Measurements from ENCODE around the gene INO80C.

The INO80C gene

DNA sequence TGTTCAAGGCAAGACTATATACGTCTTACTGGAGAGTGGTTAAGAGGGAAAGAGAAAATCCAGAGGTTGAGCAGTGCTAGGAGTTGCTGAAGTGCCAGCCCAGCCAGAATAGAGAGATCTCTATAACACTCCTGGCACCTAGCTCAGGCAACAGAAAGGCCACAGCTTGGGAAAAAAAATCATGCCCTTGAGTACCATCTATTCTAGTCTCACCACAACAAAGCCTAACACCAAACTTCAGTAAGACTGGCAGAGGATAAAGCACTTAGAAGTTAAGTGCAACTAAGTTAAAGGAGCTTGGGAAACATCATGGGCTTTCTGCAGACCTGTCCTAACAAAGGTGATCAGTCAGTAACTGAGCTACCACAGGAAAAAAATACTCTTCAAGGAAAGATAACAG is 24.2 kb downstream of the INO80C start:
- Histone ChIP-seq H3K4me3 (no peak overlapping the region), H3K9ac (ENCODE audit: insufficient read length) (no peak overlapping the region), H3K36me3 (ENCODE audit: insufficient read depth, low read length) (peaks cover 30% of the 10 kb centered on the region), H3K9me3 (ENCODE audit: low read depth, low read length) (no peaks in the 10 kb centered on the region), H3K27ac (no peak overlapping the region)
- no peak for DNase-seq (ENCODE audit: low read depth, low spot score)
- TF ChIP-seq FOXP2 (optimal IDR thresholded peaks at IDR 0.05; ENCODE audit: control extremely low read depth, extremely low read length, insufficient read depth) (no peak), POLR2AphosphoS5 (IDR thresholded peaks at IDR 0.05; ENCODE audit: borderline replicate concordance, low read depth, low read length) (no peak), EZH2 (IDR thresholded peaks at IDR 0.05) (no peak)

DNA sequence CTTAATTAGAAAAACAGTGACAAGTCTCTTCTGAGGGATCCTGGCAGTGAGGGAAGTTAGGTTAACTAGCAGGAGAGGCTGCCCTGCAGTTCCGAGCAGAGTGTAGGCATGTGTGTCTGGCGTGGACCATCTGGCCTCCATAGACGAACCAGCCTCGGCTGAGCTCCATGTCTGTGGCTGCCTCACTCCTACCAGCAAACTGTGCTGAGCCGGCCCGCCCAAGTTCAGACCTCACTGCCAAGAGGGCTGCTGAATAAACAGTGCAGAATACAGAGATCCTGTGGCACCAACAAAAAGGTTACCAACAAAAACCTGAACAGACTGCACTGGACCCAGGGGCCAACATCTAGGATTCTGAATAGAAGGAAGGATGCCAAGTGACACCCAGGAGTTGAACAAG is 27.3 kb downstream of the INO80C start:
- Histone ChIP-seq H3K4me3 (no peak overlapping the region), H3K9me3 (ENCODE audit: low read depth, low read length) (no peaks in the 10 kb centered on the region), H3K27ac (no peak overlapping the region), H3K36me3 (ENCODE audit: insufficient read depth, low read length) (peaks cover 21% of the 10 kb centered on the region), H3K9ac (ENCODE audit: insufficient read length) (no peak overlapping the region)
- DNase-seq (ENCODE audit: low read depth, low spot score): no peak
- TF ChIP-seq FOXP2 (optimal IDR thresholded peaks at IDR 0.05; ENCODE audit: control extremely low read depth, extremely low read length, insufficient read depth) (no peak), EZH2 (IDR thresholded peaks at IDR 0.05) (no peak), POLR2AphosphoS5 (IDR thresholded peaks at IDR 0.05; ENCODE audit: borderline replicate concordance, low read depth, low read length) (no peak)

DNA sequence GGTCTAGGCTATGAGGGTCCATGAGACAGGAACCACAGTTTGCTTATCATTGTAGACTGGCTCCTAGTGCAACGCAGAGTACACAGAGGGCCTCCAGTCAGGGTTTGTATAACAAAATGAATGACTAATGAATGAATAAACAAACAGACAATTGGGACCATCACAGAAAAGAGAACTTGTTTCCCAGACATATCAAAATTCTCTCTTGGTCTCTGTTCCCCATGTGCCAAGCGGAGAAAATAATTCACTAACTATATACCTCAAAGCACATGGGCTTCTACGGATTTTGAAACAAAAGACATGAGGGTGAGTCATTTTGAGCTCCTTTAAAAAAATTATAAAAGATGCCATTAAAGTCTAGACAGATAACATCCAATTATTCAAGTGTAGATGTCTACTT is 28.0 kb downstream of the INO80C start:
- Histone ChIP-seq H3K27ac (no peak overlapping the region), H3K36me3 (ENCODE audit: insufficient read depth, low read length) (peaks cover 14% of the 10 kb centered on the region), H3K9ac (ENCODE audit: insufficient read length) (no peak overlapping the region), H3K9me3 (ENCODE audit: low read depth, low read length) (no peaks in the 10 kb centered on the region), H3K4me3 (no peak overlapping the region)
- no peak for DNase-seq (ENCODE audit: low read depth, low spot score)
- TF ChIP-seq EZH2 (IDR thresholded peaks at IDR 0.05): no peak
- TF ChIP-seq FOXP2 (optimal IDR thresholded peaks at IDR 0.05; ENCODE audit: control extremely low read depth, extremely low read length, insufficient read depth): no peak
- no peak for TF ChIP-seq POLR2AphosphoS5 (IDR thresholded peaks at IDR 0.05; ENCODE audit: borderline replicate concordance, low read depth, low read length)

DNA sequence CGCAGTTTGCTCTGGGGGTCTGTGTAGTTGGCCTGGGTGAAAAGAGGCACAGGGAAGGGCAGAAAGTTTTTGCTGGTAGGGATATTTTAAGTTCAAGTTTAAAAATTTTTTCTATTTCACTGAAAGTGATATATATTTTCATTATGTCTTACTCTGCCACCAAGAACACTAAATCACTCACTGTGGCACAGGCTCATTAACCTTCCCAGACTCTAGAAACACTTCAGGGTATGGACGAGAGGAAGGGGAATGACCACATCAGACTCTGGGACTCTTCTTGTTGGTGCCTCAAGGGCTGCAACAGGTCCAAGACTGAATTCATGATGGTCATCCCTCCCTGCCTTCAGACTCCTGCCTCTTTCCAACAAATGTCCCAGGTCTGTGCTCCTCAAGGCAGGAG is 29.0 kb downstream of the INO80C start:
- H3K4me3 ChIP-seq: no peak overlapping the region
- H3K27ac ChIP-seq: no peak overlapping the region
- H3K36me3 ChIP-seq (ENCODE audit: insufficient read depth, low read length): peaks cover 12% of the 10 kb centered on the region
- no peaks in the 10 kb centered on the region for H3K9me3 ChIP-seq (ENCODE audit: low read depth, low read length)
- H3K9ac ChIP-seq (ENCODE audit: insufficient read length): no peak overlapping the region
- no peak for DNase-seq (ENCODE audit: low read depth, low spot score)
- no peak for TF ChIP-seq FOXP2 (optimal IDR thresholded peaks at IDR 0.05; ENCODE audit: control extremely low read depth, extremely low read length, insufficient read depth)
- no peak for TF ChIP-seq POLR2AphosphoS5 (IDR thresholded peaks at IDR 0.05; ENCODE audit: borderline replicate concordance, low read depth, low read length)
- TF ChIP-seq EZH2 (IDR thresholded peaks at IDR 0.05): no peak

DNA sequence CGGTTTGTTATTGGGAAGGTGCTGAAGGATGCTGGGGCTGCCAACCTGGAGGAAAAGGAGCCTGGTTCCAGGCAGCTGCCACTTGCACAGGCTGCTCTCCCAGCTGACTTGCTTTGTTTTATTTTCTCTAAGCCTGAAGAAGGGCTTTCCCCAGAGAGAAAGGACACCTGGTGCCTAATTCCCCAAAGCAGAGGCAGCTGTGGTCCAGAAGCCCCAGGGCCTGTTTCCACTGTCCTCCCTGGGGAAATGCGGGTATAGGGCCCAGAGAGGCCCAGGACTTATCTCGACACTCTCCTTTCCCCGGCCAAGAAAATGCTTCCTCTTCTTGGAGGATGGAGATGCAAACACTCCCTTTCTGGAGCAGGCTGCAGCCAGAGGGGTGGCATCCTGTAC is 30.1 kb downstream of the INO80C start:
- Histone ChIP-seq H3K36me3 (ENCODE audit: insufficient read depth, low read length) (peaks cover 2% of the 10 kb centered on the region), H3K9ac (ENCODE audit: insufficient read length) (no peak overlapping the region), H3K9me3 (ENCODE audit: low read depth, low read length) (no peaks in the 10 kb centered on the region), H3K27ac (no peak overlapping the region), H3K4me3 (no peak overlapping the region)
- DNase-seq (ENCODE audit: low read depth, low spot score): no peak
- TF ChIP-seq EZH2 (IDR thresholded peaks at IDR 0.05): no peak
- TF ChIP-seq FOXP2 (optimal IDR thresholded peaks at IDR 0.05; ENCODE audit: control extremely low read depth, extremely low read length, insufficient read depth): no peak
- TF ChIP-seq POLR2AphosphoS5 (IDR thresholded peaks at IDR 0.05; ENCODE audit: borderline replicate concordance, low read depth, low read length): no peak

DNA sequence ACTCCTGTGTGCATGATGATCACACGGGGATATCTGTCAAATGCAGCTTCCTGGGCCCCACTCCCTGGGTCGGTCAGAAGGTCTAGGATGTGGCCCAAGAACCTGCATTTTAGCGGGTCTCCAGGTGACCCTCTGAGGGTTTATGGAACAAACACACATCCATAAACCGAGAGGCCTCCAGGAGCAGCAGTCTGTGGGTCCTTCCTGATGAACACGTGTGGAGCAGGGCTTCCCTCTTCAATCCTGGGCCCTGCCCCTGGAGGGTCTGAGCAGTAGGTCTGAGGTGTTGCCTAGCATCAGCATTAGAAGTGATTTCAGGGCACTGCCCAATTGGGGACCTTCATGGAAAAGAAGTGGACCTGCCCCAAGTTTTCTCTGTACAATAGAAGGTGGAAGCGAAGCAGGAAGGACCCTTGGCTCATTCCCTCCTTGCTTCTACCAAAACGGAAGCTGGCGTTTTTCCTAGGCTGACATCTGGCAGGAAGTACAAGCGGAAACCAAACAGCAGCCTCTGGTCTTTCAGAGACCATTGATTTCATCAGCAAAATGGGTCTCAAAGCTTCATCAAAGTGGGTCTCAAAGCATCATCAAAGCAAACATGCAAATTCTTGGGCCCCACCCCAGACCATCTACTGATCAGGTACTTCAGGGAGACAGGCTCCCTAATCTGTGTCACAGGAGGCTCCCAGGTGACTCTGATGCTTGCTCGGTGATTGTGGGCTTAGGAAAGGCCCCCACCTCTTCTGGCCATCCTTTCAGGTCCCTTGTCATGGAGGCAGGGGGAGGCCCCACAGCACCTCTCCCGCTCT is 30.7 kb downstream of the INO80C start:
- H3K9me3 ChIP-seq (ENCODE audit: low read depth, low read length): no peaks in the 10 kb centered on the region
- DNase-seq (ENCODE audit: low read depth, low spot score): no peak
- H3K27ac ChIP-seq: no peak overlapping the region
- no peak overlapping the region for H3K9ac ChIP-seq (ENCODE audit: insufficient read length)
- H3K36me3 ChIP-seq (ENCODE audit: insufficient read depth, low read length): no peaks in the 10 kb centered on the region
- TF ChIP-seq POLR2AphosphoS5 (IDR thresholded peaks at IDR 0.05; ENCODE audit: borderline replicate concordance, low read depth, low read length) (no peak), EZH2 (IDR thresholded peaks at IDR 0.05) (no peak), FOXP2 (optimal IDR thresholded peaks at IDR 0.05; ENCODE audit: control extremely low read depth, extremely low read length, insufficient read depth) (no peak)
- no peak overlapping the region for H3K4me3 ChIP-seq

DNA sequence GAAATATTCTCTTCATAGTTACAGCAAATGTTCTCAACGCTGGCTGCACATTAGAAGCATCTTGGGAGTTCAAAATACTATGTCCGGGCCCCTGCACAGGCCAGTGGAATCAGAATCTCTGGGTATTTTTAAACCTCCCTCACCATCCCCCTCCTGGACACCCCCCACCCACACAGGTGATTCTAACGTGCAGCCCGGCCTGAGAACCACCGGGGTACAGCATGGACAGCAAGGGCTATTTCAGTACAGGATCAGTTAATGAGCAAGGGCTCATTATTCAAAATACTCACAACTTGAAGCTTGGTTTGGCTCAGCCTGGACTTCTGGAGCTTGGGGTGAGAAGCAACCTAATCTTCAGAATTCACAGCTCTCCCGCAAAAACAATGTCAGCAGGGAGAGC is 31.4 kb downstream of the INO80C start:
- TF ChIP-seq POLR2AphosphoS5 (IDR thresholded peaks at IDR 0.05; ENCODE audit: borderline replicate concordance, low read depth, low read length) (no peak), EZH2 (IDR thresholded peaks at IDR 0.05) (no peak), FOXP2 (optimal IDR thresholded peaks at IDR 0.05; ENCODE audit: control extremely low read depth, extremely low read length, insufficient read depth) (no peak)
- no peaks in the 10 kb centered on the region for H3K36me3 ChIP-seq (ENCODE audit: insufficient read depth, low read length)
- no peaks in the 10 kb centered on the region for H3K9me3 ChIP-seq (ENCODE audit: low read depth, low read length)
- no peak overlapping the region for H3K4me3 ChIP-seq
- H3K27ac ChIP-seq: no peak overlapping the region
- DNase-seq (ENCODE audit: low read depth, low spot score): no peak
- H3K9ac ChIP-seq (ENCODE audit: insufficient read length): no peak overlapping the region

DNA sequence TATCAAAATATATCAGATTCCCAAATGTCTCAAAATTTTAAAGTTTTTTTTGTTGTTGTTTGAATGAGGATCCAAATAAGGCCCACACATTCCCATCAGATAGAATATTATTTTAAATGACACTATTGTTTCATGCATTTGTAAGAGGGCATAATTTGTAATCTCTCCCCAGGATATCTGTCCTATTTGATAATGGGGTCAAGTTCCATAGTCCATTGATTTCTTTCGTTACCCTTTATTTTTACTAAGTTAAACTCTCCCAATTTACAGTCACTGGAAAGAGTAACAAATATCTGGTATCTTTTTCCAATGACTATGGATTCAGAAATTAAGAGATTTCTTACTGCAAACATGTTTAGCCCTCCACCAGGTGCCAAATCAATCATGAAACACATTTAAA is 32.4 kb downstream of the INO80C start:
- H3K36me3 ChIP-seq (ENCODE audit: insufficient read depth, low read length): no peaks in the 10 kb centered on the region
- H3K4me3 ChIP-seq: no peak overlapping the region
- no peaks in the 10 kb centered on the region for H3K9me3 ChIP-seq (ENCODE audit: low read depth, low read length)
- no peak for TF ChIP-seq EZH2 (IDR thresholded peaks at IDR 0.05)
- no peak for TF ChIP-seq FOXP2 (optimal IDR thresholded peaks at IDR 0.05; ENCODE audit: control extremely low read depth, extremely low read length, insufficient read depth)
- TF ChIP-seq POLR2AphosphoS5 (IDR thresholded peaks at IDR 0.05; ENCODE audit: borderline replicate concordance, low read depth, low read length): no peak
- no peak for DNase-seq (ENCODE audit: low read depth, low spot score)
- no peak overlapping the region for H3K27ac ChIP-seq
- H3K9ac ChIP-seq (ENCODE audit: insufficient read length): no peak overlapping the region
